SJCRH30 (cell line): ENCODE measurements around the gene SHISA2. TPM values are rescaled to one million over a fixed set of nuclear protein-coding genes. Genes with fewer than 3 reads are reported as not detected.

ENCODE experiments used
- DNase-seq, 2 experiments: peaks; one replicate each; pipeline ENCODE4 v3.0.0-alpha.2; 2015 to 2020
- H3K27ac ChIP-seq: fragments of 250-450 bp; sonication (Bioruptor Pico); 2 replicates; pipeline ENCODE4 v1.5.1; 2020; ENCODE audit warnings: mild to moderate bottlenecking, moderate library complexity
- H3K27me3 ChIP-seq: fragments of 250-450 bp; sonication (Bioruptor Pico); 2 replicates; pipeline ENCODE4 v1.5.1; 2020; ENCODE audit warnings: mild to moderate bottlenecking, moderate library complexity
- H3K36me3 ChIP-seq: fragments of 250-450 bp; sonication (Bioruptor Pico); 2 replicates; pipeline ENCODE4 v1.5.1; 2020; ENCODE audit warnings: mild to moderate bottlenecking, moderate library complexity
- H3K4me1 ChIP-seq: fragments of 250-450 bp; sonication (Bioruptor Pico); 2 replicates; pipeline ENCODE4 v1.5.1; 2020; ENCODE audit warnings: mild to moderate bottlenecking, moderate library complexity
- H3K4me3 ChIP-seq: fragments of 250-450 bp; sonication (Bioruptor Pico); 2 replicates; pipeline ENCODE4 v1.5.1; 2020; ENCODE audit warnings: mild to moderate bottlenecking, moderate library complexity
- H3K9me3 ChIP-seq: fragments of 250-450 bp; sonication (Bioruptor Pico); replicated peaks from 2 replicates; pipeline ENCODE4 v1.5.1; 2020; ENCODE audit warnings: mild to moderate bottlenecking, moderate library complexity
- total RNA-seq: library from RNA; depleted of rRNA; stranded (reverse); fragments of >200 nt; shearing (Covaris generic); gene quantifications from 2 replicates; pipeline ENCODE4 v1.2.3, GENCODE V29; 2014; rRNA removed

Gene SHISA2
- total RNA-seq, 1 experiment from 2014 or later = 48.7 TPM

DNA sequence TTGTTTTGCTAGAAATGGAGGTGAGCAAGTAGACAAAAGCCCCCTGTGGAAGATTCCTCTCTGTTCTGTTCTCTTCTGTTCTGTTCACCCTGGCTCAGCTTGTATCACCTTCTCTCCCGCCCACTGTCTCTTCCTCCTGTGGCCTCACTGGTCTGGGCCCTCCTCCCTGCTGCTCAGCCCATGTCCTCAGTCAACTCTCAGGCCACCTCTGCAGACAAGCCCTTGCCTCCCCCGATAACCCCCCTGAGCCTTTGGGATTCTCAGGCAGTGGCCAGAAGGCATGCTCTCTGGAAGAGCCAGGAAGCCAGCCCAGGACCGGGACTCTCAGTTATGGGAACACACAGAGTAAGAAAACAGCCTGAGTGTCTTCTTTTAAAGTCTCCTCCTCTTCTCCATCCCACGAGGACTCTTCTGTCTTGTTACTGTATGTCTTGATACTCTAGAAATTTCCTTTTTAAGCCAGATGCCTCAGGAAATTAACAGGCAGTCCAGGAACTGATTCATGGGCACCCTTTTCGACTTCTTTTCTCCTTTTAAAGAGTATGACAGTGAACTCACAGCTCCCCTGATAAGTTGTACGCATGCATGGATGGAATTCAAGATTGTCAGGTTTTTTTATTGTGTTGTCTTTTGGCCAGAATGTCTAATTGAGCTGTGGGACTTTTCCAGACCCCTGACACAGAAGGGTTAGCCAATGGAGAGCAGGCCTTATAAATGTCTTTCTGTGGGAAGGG is 33.7 kb downstream of the SHISA2 start:
- peak in 1 of 2 experiments; percentile 50 for DNase-seq
- peaks cover 54% of the 10 kb centered on the region for H3K4me1 ChIP-seq
- no peaks in the 10 kb centered on the region for H3K36me3 ChIP-seq
- H3K4me3 ChIP-seq = no peak overlapping the region
- H3K27me3 ChIP-seq = no peaks in the 10 kb centered on the region
- no peaks in the 10 kb centered on the region for H3K9me3 ChIP-seq
- peak overlapping the region; percentile 73 for H3K27ac ChIP-seq

- Histone ChIP-seq H3K36me3 (no peaks in the 10 kb centered on the region), H3K9me3 (no peaks in the 10 kb centered on the region), H3K4me1 (peaks cover 49% of the 10 kb centered on the region), H3K27me3 (no peaks in the 10 kb centered on the region), H3K27ac (peak overlapping the region; percentile 73), H3K4me3 (no peak overlapping the region)
- DNase-seq = peak; percentile 80 to 86
These were observed 34.5 kb downstream of the SHISA2 start for GRCh38 chr13:26017196-26017921.

- Histone ChIP-seq H3K4me3 (no peak overlapping the region), H3K36me3 (no peaks in the 10 kb centered on the region), H3K27me3 (no peaks in the 10 kb centered on the region), H3K9me3 (no peaks in the 10 kb centered on the region), H3K27ac (no peak overlapping the region), H3K4me1 (peaks cover 37% of the 10 kb centered on the region)
- no peak for DNase-seq
These were observed 35.6 kb downstream of the SHISA2 start for GRCh38 chr13:26016189-26016588.

GRCh38 chr13:26015271-26016125 is 36.3 kb downstream of the SHISA2 start:
- Histone ChIP-seq H3K4me1 (peaks cover 30% of the 10 kb centered on the region), H3K36me3 (no peaks in the 10 kb centered on the region), H3K9me3 (no peaks in the 10 kb centered on the region), H3K27ac (no peak overlapping the region), H3K4me3 (no peak overlapping the region), H3K27me3 (no peaks in the 10 kb centered on the region)
- no peak for DNase-seq

DNA sequence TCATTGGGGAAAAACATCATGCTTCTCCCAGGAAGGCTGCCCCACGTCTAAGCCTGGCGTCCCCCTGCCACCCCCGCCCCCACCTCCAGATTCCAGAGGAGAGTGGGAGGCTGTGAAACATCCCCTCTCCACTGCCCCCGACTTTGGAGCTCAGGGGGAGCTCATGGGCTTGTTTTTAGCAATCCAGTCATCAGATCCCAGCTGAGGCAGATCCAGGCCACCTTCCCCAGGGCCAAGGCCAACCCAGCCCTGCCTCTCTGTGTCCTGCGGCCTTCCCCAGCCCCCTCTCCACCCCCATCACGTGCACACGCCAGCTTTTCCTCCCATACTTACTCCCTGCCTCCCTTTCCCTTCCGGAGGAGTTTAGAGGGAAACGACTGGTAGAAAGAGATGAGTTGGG is 38.8 kb downstream of the SHISA2 start:
- no peaks in the 10 kb centered on the region for H3K9me3 ChIP-seq
- no peaks in the 10 kb centered on the region for H3K27me3 ChIP-seq
- no peak for DNase-seq
- H3K36me3 ChIP-seq = no peaks in the 10 kb centered on the region
- H3K4me1 ChIP-seq = peaks cover 13% of the 10 kb centered on the region
- H3K27ac ChIP-seq = no peak overlapping the region
- no peak overlapping the region for H3K4me3 ChIP-seq

DNA sequence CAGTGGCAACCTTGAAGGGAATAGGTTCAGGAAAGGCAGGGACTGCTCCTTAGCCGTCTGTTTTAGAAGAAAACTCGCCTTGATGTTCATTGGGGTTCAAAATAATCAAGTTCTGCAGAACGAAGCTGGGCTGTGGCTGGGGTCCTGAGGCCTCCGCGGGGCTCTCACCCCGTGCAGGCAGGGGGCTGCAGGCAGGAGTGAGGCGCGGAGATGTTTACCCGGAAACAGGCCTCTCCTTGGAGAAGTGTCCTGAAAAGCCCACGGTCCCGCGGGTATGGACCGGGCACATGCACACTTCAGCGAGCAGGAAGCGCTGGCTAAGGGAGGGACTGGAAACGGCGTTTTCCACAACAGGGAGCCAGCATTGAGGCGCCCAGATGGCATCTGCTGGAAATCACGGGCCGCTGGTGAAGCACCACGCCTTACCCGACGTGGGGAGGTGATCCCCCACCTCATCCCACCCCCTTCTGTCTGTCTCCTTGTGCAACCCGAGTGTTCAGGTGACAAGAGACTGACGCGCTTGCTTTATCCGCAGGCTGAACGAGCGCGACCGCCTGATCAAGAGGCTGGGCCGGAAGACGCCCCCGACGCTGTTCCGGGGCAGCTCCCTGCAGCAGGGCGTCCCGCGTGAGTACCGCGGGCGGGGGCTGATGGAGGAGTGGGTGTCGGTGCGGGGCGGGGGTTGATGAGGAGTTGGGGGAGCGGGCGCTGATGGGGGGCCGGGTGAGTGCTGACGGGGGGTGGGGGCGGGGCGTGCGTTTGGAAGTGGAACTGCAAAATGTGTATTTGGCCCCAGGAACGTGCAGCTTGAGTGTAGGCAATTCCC is 39.6 kb downstream of the SHISA2 start:
- Histone ChIP-seq H3K27ac (no peak overlapping the region), H3K27me3 (no peaks in the 10 kb centered on the region), H3K4me1 (peaks cover 8% of the 10 kb centered on the region), H3K4me3 (no peak overlapping the region), H3K9me3 (peaks cover 2% of the 10 kb centered on the region; the same call in 1 of the 2 replicates), H3K36me3 (no peaks in the 10 kb centered on the region)
- no peak for DNase-seq

GRCh38 chr13:26011208-26011573 is 40.6 kb downstream of the SHISA2 start:
- Histone ChIP-seq H3K4me1 (peaks cover 2% of the 10 kb centered on the region; the same call in 1 of the 2 replicates), H3K27ac (no peak overlapping the region), H3K4me3 (no peak overlapping the region), H3K27me3 (no peaks in the 10 kb centered on the region), H3K9me3 (peaks cover 4% of the 10 kb centered on the region; the same call in 1 of the 2 replicates), H3K36me3 (no peaks in the 10 kb centered on the region)
- no peak for DNase-seq

DNA sequence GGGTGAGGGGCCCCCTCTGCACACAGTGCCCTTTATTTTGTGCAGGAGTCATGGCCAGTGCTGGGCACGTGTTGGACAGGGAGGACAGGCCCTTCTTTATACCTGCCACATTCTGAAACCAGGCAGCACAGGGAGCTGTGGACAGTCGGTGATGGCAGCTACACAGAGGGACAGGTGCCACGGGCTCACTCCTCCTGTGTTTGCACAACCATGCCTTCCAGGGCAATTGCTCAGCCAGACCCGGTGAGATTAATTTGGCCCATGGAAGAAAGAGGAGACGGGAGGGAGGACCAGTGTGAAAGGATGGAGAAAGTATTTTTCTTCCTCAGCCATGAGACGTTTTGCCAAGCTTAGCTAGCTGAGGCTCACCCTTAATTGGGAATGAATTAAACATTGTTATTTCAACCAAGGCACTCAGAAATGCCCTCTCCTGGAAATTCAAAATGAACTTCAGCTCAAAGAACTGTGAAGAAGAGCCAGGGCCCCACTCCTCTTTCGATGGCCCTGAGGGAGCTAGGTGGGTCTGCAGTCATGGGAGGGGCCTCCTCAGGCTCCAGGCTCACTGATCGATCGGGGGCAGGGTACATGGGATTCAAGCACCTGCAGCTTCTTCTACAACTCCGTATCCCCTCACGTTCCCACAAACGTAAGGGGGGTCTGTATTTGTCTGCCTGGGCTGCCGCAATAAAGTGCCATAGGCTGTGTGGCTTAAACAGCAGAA is 41.2 kb downstream of the SHISA2 start:
- Histone ChIP-seq H3K27ac (no peak overlapping the region), H3K4me1 (peaks cover 2% of the 10 kb centered on the region; the same call in 1 of the 2 replicates), H3K4me3 (no peak overlapping the region), H3K9me3 (peaks cover 4% of the 10 kb centered on the region; the same call in 1 of the 2 replicates), H3K36me3 (no peaks in the 10 kb centered on the region), H3K27me3 (no peaks in the 10 kb centered on the region)
- no peak for DNase-seq

- no peak for DNase-seq
- no peak overlapping the region for H3K4me3 ChIP-seq
- H3K9me3 ChIP-seq = peaks cover 15% of the 10 kb centered on the region
- H3K4me1 ChIP-seq = peaks cover 2% of the 10 kb centered on the region; the same call in 1 of the 2 replicates
- H3K36me3 ChIP-seq = no peaks in the 10 kb centered on the region
- H3K27ac ChIP-seq = no peak overlapping the region
- no peaks in the 10 kb centered on the region for H3K27me3 ChIP-seq
These were observed 44.3 kb downstream of the SHISA2 start for GRCh38 chr13:26007261-26008125.

Other genes starting within 250 kb of the SHISA2 start
- gene RNF6, start 170.3 kb upstream of the SHISA2 start, total RNA-seq = 39.3 and 41.6 TPM in 2 replicates
- gene CDK8, start 202.1 kb upstream of the SHISA2 start, total RNA-seq = 72.8 and 74.5 TPM in 2 replicates